Islet of Langerhans (tissue), 1 donor: Measurements from ENCODE around the gene SLC29A3.
"Not testable (repeated sequence)": the region's sequence is repeated elsewhere in the genome, so short reads cannot be mapped to it uniquely, and the experiment has no call there.

Experiments
- FAIRE-seq: peaks from one replicate; lab custom pipeline; 2011; peaks lifted over from hg19 to GRCh38; lab: Jason Lieb, UNC

SLC29A3 gene

DNA sequence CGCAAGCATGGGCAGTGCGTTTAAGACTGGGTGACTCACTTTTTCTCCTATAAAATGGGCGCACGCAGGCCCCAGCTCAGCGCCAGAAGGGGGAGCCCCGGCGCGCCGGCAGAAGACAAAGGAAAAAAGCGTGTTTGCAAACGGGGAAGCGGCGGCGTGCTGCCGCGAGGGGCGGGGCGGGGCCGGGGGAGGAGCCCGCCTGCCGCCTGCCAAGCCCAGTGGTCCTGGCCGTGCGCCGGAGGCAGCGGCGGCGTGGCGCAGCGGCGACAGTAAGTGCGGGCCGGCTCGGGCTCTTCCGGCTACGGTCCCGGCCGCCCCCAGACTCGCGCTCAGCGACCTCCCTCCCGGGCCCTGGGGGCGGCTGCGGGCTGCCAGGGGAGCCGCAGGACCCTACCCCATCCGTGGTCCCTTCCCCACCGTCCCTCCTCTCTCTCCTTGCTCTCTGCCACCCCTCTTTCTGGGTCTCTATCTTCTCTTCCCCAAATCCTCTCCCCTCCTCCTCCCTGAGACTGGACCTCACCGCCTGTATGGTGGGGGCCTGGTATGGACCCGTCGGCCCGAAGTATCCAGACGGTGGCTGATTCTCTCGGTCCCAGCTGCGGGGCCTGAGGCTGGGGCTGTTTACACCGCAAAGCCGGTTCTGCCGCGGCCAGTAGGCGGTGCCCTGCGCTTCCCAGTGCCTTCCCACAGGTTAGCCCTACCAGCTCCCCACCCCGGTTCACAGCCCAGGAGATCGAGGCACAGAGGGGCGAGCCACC lies at the start of gene SLC29A3:
TSS of gene SLC29A3 (plus strand) at position 218 of the 758 bp plus-strand sequence. CDS start at position 269, 51 bp downstream.
- FAIRE-seq, result no peak

DNA sequence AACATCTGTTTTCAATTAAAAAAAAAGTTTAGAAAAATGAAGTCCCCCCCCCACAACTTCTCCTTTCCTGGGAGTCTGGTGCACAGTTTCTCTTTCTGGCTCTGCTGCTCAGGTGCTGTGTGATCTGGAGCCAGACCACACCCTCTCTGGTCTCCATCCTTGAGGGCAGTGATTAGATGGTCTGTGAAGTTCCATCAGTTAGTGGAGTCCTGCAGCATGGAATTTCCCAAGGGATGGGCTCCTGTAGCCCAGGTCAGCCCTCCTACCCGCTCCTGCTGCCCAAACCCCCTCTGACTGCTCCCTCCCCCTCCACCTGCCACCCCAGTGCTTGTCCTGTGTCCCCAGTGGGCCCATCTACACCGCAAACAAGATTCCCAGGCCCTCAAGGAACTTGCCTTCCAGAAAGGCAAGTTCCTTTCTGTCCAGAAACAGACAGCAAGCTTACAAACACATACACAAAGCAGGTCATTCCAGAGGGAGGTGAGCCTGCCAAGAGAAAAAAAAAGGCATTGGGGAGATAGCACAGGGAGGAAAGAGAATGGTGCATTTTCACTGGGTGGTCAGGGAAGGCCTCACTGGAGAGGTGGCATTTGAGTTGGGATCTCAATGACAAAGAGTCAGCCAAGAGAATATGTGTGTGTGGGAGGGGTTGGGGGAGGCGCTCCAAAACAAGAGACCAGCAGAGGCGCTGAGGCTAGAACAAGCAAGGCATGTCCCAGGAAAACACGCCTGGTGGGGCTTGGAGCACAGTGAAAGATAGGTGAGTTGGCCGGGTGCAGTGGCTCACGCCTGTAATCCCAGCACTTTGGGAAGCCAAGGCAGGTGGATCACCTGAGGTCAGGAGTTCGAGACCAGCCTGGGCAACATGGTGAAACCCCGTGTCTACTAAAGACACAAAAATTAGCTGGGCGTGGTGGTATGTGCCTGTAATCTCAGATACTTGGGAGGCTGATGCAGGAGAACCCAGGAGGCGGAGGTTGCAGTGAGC lies 49.5 kb upstream of the SLC29A3 start:
- FAIRE-seq, result no peak

DNA sequence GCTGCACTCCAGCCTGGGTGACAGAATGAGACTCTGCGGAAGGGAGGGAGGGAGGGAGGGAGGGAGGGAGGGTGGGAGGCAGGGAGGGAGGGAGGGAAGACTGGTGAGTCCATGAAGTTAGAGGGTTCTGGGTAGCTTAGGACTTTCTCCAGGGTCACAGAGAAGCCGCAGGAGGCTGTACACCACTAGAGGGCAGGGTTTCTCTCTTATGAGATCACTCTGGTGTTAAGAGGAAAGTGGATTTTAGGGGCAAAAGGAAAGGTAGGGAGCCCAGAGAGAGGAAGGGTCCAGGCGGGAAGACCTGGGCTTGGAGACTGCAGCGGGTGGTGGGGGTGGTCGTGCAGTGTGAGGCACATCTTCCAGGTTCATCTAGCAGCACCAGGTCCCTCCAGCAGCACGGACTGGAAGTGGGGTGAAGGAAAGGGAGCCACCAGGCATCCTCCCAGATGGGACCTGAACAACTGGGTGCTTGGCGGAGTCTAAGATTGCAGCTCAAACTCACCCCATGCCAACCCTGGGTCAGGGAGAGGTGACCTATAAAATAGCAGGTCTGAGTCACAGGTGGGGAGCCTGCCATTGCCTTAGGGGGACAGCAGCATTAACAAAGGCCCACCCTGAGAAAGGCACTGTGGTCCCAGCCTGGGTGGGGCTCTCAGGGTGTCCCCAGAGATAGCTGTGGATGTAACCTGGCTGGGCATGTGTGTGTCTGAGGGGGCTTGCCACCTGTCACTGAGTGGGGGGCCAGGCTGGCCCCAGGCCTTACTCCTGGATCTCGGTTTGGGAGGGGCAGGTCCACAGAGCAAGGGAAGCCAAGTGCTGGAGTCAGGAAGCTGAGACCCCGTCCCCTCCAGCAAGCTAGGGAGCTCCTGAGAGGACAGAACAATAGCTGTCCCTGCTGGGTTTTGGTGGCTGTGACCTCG lies 48.5 kb upstream of the SLC29A3 start:
- no peak for FAIRE-seq

- FAIRE-seq, result no peak
These were observed 47.4 kb upstream of the SLC29A3 start for GRCh38 chr10:71271662-71272055.

- FAIRE-seq, result no peak
These were observed 46.8 kb upstream of the SLC29A3 start for GRCh38 chr10:71272056-71272771.

GRCh38 chr10:71272974-71273373 lies 46.1 kb upstream of the SLC29A3 start:
- FAIRE-seq, result not testable (repeated sequence)

- FAIRE-seq, result no peak
These were observed 45.6 kb upstream of the SLC29A3 start for GRCh38 chr10:71273506-71273905.

DNA sequence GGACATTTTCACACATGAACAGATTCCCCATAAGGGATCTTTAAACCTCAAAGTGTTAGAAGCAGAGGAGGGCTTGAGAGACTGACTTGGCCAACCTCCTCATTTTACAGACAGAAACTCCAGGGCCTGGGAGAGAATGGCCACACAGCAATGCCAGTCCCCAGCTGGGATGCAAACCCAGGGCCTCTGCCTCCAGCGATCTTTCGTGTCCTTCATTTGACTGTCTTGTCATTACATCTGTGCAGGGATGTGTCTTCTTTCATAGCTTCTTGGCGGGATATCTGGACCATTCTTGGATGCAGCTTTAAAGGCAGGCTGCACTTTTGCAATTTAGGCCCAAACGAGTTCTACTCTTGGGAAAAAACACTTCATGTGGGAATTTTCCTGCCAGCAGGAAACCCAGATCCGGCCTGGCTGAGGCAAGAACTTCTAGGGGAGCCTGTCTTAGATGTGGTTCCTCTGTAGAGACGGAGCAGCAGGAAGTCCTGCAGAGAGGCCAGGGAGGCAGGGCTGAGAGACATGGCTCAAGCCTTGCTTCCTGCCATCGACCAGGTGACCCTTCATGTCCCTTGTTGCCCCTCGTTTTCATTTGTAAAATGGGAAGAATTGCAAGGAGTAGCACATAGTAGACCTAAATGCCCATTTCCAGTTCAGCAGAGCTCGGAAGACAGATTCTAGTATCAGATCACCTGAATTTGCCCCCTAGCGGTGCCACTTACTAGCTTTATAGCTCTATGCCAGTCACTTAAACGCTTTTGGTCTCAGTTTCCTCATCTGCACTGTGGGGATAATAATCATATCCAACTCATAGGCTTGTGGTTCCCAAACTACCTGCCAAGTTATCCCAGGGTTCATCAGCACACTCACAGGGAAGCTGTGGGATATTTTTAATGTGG lies 43.9 kb upstream of the SLC29A3 start:
- no peak for FAIRE-seq

- FAIRE-seq, result no peak
These were observed 42.2 kb upstream of the SLC29A3 start for GRCh38 chr10:71276873-71277272.

DNA sequence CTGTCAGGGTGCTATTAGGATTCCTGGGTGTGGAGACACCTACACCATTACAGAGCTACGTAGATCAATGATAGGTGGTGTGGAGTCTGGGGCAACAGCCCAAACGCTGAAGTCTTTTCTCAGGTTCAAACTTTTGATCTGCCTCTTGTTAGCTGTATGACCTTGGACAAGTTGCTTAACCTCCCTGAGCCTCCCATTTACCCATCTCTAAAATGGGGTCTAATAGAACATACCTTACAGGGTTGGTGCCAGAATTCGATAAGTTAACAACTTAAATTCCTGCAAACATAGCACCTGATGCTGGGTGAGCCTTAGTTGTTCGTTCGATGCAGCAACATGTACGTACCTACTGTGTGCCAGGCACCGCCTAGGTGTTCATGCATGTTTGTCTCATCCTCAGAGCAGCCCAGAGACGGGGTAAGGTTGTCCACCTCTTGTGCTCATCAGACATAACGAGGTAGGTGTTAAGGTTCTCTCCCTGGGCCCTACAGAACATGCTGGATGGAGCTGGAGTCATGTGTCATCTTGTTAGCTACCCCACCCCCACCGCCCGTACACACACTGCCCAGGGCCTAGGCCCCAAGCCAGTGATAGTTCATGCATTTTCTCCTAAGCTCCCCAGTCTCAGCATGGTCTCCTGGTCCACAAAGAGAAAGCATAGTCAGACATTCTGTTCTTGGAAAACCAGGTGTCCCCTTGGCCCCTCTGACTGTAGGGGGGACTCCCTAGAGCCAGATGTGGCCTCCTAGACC lies 41.0 kb upstream of the SLC29A3 start:
- FAIRE-seq, result no peak

- FAIRE-seq, result no peak
These were observed 40.1 kb upstream of the SLC29A3 start for GRCh38 chr10:71278691-71279588.

- no peak for FAIRE-seq
These were observed 39.4 kb upstream of the SLC29A3 start for GRCh38 chr10:71279590-71280170.

- FAIRE-seq, result no peak
These were observed 38.8 kb upstream of the SLC29A3 start for GRCh38 chr10:71280216-71280615.

DNA sequence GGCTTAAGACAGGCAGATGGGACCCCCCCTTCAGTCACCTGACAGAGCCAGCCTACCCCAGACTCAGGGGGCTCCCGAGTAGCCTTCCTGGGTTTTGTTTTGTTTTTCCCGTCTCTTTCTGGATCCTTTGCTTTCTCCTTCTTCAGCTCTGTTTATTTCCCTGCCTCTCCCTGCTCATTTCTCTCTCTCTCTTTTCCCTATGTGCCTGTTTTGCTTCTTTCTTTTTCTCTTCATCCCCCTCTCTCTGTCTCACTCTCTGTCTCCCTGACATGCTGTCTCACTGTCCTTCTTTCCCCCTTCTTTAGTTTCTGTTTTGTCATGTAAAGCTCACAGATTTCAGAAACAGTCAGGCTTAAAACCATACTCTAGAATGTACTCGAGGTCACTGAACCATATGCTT lies 38.2 kb upstream of the SLC29A3 start:
- no peak for FAIRE-seq

DNA sequence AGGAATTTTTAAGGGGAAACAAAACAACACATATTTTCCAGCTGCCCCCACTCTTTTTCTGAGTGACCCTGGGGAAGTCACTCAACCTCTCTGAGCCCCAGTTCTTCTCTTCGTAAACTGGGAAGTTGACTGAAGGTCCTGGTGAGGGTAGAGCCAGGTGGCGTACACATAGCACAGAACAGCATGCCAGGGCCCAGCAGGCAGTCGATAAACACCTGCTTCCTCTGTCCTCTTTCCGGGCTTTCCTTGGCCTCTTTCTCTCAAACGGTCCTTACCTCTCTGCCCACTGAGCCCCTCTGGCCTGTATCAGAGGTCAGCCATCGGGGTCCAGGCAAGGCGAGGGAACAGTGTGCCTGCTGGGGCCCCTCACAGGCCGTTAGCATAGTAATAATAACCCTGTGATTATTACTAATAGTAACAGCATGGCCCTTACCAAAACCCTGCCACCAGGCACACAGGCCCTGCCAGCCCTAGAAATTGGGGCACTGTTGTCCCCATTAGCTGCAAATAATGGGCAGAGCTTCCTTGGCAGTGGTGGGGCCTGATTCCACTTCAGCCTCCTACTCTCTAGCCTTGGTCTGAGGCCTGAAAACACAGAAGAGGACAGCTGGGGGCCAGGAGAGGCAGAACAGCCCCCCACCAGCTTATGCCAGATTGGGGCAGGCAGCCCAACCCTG lies 37.3 kb upstream of the SLC29A3 start:
- FAIRE-seq, result no peak

- FAIRE-seq, result no peak
These were observed 36.8 kb upstream of the SLC29A3 start for GRCh38 chr10:71282323-71282680.

DNA sequence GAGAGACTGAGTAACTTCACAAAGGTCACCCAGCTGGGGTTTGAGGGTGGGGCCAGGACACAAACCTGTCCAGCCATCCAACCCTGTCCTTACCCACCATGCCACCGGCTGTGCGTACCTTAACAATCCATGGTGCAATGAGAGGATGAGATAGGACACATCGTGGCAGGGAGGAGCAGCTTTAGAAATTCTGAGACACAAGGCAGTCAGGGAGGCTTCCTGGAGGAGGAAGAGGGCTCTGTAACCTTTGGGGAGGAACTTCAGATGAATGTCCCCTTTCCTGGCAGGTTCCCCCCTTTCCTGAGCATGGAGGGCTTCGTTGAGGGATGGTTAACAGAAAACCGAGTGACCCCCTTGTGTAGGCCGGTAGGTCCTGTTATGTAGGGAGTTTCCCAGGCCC lies 35.6 kb upstream of the SLC29A3 start:
- FAIRE-seq, result no peak

- FAIRE-seq, result no peak
These were observed 35.2 kb upstream of the SLC29A3 start for GRCh38 chr10:71283876-71284275.
